Neural cell (in vitro differentiated cells): ENCODE data around the gene KDM1B. TPM values are rescaled to one million over a fixed set of nuclear protein-coding genes. Genes with fewer than 3 reads are reported as not detected.

Source experiments
- H2AFZ ChIP-seq: fragments of 200-600, 300-800 bp; sonication (generic), shearing (Covaris generic); 2 replicates; pipeline ENCODE4 v1.6.0; 2014; ENCODE audit warnings: low read depth, mild to moderate bottlenecking, antibody characterized with exemption, low read length, moderate library complexity
- H3F3A ChIP-seq: fragments of 200-600 bp; shearing (Covaris generic); 2 replicates; pipeline ENCODE4 v1.6.1; 2016; ENCODE audit warnings: mild to moderate bottlenecking, moderate library complexity, mixed read lengths, antibody characterized with exemption, low read length; ENCODE audit not compliant: insufficient read depth, poor library complexity, severe bottlenecking
- H3K27ac ChIP-seq: fragments of 200-600, 300-800 bp; sonication (generic), shearing (Covaris generic); 2 replicates; pipeline ENCODE4 v1.5.1; 2014; ENCODE audit warnings: mild to moderate bottlenecking, low read length, moderate library complexity
- H3K27me3 ChIP-seq: fragments of 300-800, 200-600 bp; sonication (generic), shearing (Covaris generic); 2 replicates; pipeline ENCODE4 v1.6.0; 2014; ENCODE audit warnings: mild to moderate bottlenecking, low read depth, low read length, moderate library complexity; ENCODE audit not compliant: insufficient read depth
- H3K36me3 ChIP-seq: fragments of 300-800, 200-600 bp; sonication (generic), shearing (Covaris generic); 2 replicates; pipeline ENCODE4 v1.5.1; 2014; ENCODE audit warnings: mild to moderate bottlenecking, antibody characterized with exemption, low read length, moderate library complexity; ENCODE audit not compliant: insufficient read depth
- H3K4me2 ChIP-seq: fragments of 300-800, 200-600 bp; sonication (generic), shearing (Covaris generic); 2 replicates; pipeline ENCODE4 v1.6.0; 2014; ENCODE audit warnings: mild to moderate bottlenecking, low read length
- H3K4me3 ChIP-seq: fragments of 300-800, 200-600 bp; sonication (generic), shearing (Covaris generic); 2 replicates; pipeline ENCODE4 v1.5.1; 2014; ENCODE audit warnings: mild to moderate bottlenecking, low read length, moderate library complexity
- H3K79me2 ChIP-seq: fragments of 200-600 bp; shearing (Covaris generic); replicated peaks from 2 replicates; pipeline ENCODE4 v1.6.0; 2014; ENCODE audit warnings: mild to moderate bottlenecking, low read length, moderate library complexity; ENCODE audit not compliant: insufficient read depth
- H3K9ac ChIP-seq: fragments of 300-800, 200-600 bp; sonication (generic), shearing (Covaris generic); 2 replicates; pipeline ENCODE4 v1.6.1; 2016; ENCODE audit warnings: mild to moderate bottlenecking, low read length, mixed read lengths
- H3K9me2 ChIP-seq: fragments of 200-600 bp; shearing (Covaris generic); 2 replicates; pipeline ENCODE4 v1.6.1; 2016; ENCODE audit warnings: mild to moderate bottlenecking, low read length, mixed read lengths; ENCODE audit not compliant: insufficient read depth
- H3K9me3 ChIP-seq: fragments of 200-600, 300-800 bp; sonication (generic), shearing (Covaris generic); 2 replicates; pipeline ENCODE4 v1.6.1; 2016; ENCODE audit warnings: mild to moderate bottlenecking, mixed run types, low read length, moderate library complexity, mixed read lengths
- H4K20me1 ChIP-seq: fragments of 200-600 bp; shearing (Covaris generic); 2 replicates; pipeline ENCODE4 v1.6.1; 2016; ENCODE audit warnings: mild to moderate bottlenecking, mixed run types; ENCODE audit not compliant: insufficient read depth
- CTCF ChIP-seq: fragments of 450-650 bp; IDR thresholded peaks from 2 replicates; pipeline ENCODE4 v1.5.1; 2014; ENCODE audit warnings: antibody characterized with exemption, mild to moderate bottlenecking, moderate library complexity; ENCODE audit not compliant: poor library complexity, severe bottlenecking
- EP300 ChIP-seq: fragments of 450-650 bp; conservative IDR thresholded peaks from 2 replicates; pipeline ENCODE4 v1.6.1; 2014; ENCODE audit warnings: antibody characterized with exemption, mild to moderate bottlenecking, moderate library complexity; ENCODE audit not compliant: poor library complexity, severe bottlenecking
- EZH2 ChIP-seq: fragments of 200-600, 300-800 bp; shearing (Covaris generic), sonication (generic); IDR thresholded peaks from 2 replicates; pipeline ENCODE4 v1.6.1; 2014; ENCODE audit warnings: antibody characterized with exemption, low read length, borderline replicate concordance, mild to moderate bottlenecking; ENCODE audit not compliant: insufficient read depth, poor library complexity, severe bottlenecking
- MXI1 ChIP-seq: fragments of 450-650 bp; conservative IDR thresholded peaks from 2 replicates; pipeline ENCODE4 v1.6.1; 2014; ENCODE audit warnings: antibody characterized with exemption, mild to moderate bottlenecking; ENCODE audit not compliant: poor library complexity, severe bottlenecking
- POLR2AphosphoS5 ChIP-seq: IDR thresholded peaks from 2 replicates; pipeline ENCODE4 v1.6.1; 2012
- RAD21 ChIP-seq: fragments of 450-650 bp; conservative IDR thresholded peaks from 2 replicates; pipeline ENCODE4 v1.6.1; 2014; ENCODE audit warnings: antibody characterized with exemption, mild to moderate bottlenecking, moderate library complexity
- REST ChIP-seq: IDR thresholded peaks from 2 replicates; pipeline ENCODE4 v1.6.1; 2012; ENCODE audit warnings: borderline replicate concordance
- SMC3 ChIP-seq: fragments of 450-650 bp; conservative IDR thresholded peaks from 2 replicates; pipeline ENCODE4 v1.6.1; 2014; ENCODE audit warnings: antibody characterized with exemption, mild to moderate bottlenecking, moderate library complexity; ENCODE audit not compliant: poor library complexity
- TAF1 ChIP-seq: IDR thresholded peaks from 2 replicates; pipeline ENCODE4 v1.6.1; 2012; ENCODE audit warnings: low read depth
- polyA plus RNA-seq: library from polyadenylated mRNA; depleted of rRNA; stranded (reverse); fragments of >200 nt; gene quantifications from 2 replicates; pipeline ENCODE4 v1.2.3, GENCODE V29; 2014

Gene KDM1B
- polyA plus RNA-seq, 1 donor from 2014 or later = 24.5 TPM

GRCh38 chr6:18264219-18264922 is 109.1 kb downstream of the KDM1B start, which contains the start of gene DEK:
Gene DEK, minus strand, starts transcription at chr6:18264530. Its CDS starts 543 bp downstream, at chr6:18263987.
- TF ChIP-seq REST (peak; percentile 19), SMC3 (peak; percentile 58), TAF1 (no peak), POLR2AphosphoS5 (peak; percentile 60), EP300 (peak; percentile 31), RAD21 (peak; percentile 53), MXI1 (peak; percentile 76), CTCF (peak; percentile 75), EZH2 (no peak)
- H3K79me2 ChIP-seq = peaks cover 45% of the 10 kb centered on the region

GRCh38 chr6:18264923-18265377 is 109.7 kb downstream of the KDM1B start:
- Histone ChIP-seq H3K36me3 (no peaks in the 10 kb centered on the region), H3K27ac (peak overlapping the region; percentile 8), H2AFZ (peak overlapping the region; percentile 41), H4K20me1 (no peaks in the 10 kb centered on the region), H3K79me2 (peaks cover 40% of the 10 kb centered on the region), H3K9me2 (no peaks in the 10 kb centered on the region), H3K27me3 (no peaks in the 10 kb centered on the region), H3F3A (peaks cover 6% of the 10 kb centered on the region), H3K9ac (peak overlapping the region; percentile 73), H3K4me3 (peak overlapping the region; percentile 63), H3K4me2 (peak overlapping the region; percentile 64), H3K9me3 (no peaks in the 10 kb centered on the region)
- TF ChIP-seq EP300 (no peak), SMC3 (peak; percentile 6)

More at GRCh38 chr6:18264219-18264922, 109.1 kb downstream of the KDM1B start, which contains the start of gene DEK:
- Histone ChIP-seq H3K27ac (peak within 1 kb of the TSS; percentile 56), H3K27me3 (no peaks in the 10 kb centered on the region), H3F3A (peaks cover 6% of the 10 kb centered on the region), H3K36me3 (no peaks in the 10 kb centered on the region), H3K4me2 (peak within 1 kb of the TSS; percentile 99), H3K9me3 (no peaks in the 10 kb centered on the region), H2AFZ (peak within 1 kb of the TSS; percentile 56), H3K4me3 (peak within 1 kb of the TSS; percentile 97), H3K9me2 (no peaks in the 10 kb centered on the region), H3K9ac (peak within 1 kb of the TSS; percentile 73), H4K20me1 (no peaks in the 10 kb centered on the region)
